ENCODE data around the gene ACSF3.

Gene ACSF3

DNA sequence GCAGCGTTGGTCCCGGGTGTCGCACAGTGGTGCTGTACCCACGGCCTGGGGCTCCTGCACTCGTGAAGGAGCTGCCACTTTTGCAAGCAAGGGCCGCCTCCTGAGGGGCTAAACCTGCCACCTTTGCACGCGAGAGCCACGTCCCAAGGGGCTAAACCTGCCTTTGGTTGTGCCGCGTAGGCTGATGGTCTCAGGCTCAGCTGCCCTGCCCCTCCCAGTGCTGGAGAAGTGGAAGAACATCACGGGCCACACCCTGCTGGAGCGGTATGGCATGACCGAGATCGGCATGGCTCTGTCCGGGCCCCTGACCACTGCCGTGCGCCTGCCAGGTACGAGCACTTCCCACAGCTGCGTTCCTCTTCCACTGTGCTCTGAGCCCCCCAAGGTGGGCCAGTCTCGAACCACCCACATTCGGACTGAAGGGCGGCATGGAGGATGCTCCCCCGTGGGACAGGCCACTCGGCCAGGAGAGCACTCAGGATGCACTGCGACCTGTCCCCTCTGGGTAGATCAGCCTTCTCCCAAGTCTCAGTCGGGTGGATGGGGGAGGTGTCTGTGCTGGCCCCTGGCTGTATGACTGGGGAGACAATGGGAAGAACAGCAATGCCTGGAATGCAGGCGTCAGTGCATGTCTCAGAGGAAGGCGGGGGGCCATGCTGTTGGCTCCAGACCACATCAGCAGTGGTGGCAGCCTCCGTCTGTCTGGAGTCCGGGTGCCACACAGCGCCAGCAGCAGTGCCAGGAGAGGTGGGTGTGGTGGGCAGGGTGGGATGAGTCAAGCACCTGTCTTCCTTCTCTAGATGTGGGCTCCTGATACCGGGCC, 20.7 kb downstream of the ACSF3 start:
- no peak for DNase-seq

DNA sequence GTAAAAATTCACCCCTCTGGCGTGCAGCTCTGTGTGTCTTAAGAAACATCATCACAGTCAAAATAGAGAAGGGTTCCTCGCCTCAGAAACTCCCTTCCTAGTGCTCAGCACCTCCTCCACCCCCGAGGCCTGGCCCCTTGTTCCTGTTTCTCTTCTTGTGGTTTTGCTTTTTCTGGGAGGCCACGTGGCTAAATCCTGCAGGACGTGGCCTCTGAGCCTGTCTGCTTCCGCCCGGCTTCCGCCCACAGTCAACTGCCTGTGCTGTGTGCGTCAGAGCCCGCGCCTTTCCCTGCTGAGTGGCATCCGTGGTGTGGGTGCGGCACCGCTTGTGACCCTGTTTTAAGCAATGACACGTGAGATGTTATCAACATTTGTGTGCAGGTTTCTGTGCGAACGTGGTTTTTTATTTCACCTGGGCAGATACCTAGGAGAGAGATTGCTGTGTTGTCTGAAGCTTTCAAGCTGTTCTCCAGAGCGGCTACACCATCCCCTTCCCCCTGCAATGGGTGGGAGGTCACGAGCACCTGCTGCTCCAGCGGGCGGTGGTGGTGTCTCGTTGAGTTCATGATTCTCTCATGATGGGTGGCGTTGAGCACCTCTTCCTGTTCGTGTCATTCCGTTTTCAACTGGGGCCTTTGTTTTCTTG, 21.7 kb downstream of the ACSF3 start:
- DNase-seq: no peak

DNA sequence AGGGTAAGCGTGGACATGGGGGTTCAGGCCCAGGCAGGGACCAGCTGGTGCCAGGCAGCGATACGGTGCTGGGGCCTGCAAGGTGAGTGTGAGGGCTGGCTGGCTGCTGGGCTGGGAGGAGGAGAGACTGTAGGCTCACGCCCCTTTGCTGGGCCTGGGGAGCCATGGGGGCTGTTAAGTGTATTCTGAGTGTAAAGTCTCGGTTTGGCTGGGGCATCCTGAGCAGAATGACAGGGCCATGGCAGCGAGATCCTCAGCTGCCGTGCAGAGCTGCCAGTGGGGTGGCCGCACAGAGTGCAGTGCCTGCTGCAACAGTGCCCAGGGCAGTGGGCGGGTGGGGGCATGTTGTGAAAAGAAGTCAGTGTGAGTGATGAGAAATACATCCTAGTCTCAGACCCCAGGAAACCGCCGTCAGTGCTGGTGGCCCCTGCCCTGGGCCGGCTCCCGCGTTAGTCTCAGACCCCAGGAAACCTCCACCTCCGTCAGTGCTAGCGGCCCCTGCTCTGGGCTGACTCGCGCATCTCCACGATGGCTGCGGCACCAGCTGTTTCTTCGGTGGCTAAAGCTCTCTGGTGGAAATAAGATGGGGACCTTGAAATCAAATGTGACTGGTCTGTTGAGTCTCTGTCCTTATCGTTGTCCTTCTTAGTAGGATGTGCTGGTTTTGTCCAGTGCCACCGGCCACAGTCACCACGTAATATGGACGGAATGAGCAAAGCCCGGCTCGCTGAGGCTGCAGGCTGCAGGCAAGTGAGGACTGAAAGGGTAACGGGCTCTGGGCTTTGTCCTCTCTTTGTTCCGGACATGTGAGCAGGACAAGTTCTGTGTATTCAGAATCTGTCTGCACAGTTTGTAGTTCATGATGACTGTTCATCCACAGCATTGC, 22.9 kb downstream of the ACSF3 start:
- no peak for DNase-seq

DNA sequence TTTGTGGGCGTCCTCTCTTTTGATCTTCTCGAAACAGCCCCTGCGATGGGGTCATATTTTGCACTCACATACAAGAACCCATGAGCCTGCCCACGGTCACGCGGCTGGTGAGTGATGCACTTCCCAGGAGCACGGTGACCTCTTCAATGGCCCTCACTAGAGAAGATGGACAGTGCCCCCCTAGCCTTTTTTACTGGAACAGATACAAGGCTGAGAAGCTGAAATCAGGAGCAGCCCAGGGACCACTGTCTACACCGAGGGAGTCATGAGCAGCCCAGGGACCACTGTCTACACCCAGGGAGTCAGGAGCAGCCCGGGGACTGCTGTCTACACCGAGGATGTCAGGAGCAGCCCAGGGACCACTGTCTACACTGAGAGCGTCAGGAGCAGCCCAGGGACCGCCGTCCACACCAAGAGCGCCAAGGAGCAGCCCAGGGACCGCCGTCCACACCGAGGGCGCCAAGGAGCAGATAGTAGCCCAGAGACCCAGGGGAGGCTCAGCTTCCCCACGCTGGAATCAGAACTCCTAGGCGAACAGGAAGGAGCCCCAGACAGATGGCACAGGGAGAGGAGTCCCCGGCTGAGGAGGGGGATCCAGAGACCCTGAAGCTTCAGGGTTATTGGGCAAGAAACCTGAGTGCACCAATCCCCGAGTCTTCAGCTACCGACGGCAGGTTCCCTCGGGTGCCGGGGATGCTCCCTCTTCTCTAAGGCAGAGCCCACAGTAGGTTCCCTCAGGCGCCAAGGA, 23.7 kb downstream of the ACSF3 start:
- no peak for DNase-seq

DNA sequence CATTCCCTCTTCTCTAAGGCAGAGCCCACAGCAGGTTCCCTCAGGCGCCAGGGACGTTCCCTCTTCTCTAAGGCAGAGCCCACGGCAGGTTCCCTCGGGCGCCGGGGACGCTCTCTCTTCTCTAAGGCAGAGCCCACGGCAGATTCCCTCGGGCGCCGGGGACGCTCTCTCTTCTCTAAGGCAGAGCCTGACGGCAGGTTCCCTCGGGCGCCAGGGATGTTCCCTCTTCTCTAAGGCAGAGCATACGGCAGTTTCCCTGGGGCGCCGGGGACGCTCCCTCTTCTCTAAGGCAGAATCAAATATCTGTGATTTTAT, 24.3 kb downstream of the ACSF3 start:
- no peak for DNase-seq

DNA sequence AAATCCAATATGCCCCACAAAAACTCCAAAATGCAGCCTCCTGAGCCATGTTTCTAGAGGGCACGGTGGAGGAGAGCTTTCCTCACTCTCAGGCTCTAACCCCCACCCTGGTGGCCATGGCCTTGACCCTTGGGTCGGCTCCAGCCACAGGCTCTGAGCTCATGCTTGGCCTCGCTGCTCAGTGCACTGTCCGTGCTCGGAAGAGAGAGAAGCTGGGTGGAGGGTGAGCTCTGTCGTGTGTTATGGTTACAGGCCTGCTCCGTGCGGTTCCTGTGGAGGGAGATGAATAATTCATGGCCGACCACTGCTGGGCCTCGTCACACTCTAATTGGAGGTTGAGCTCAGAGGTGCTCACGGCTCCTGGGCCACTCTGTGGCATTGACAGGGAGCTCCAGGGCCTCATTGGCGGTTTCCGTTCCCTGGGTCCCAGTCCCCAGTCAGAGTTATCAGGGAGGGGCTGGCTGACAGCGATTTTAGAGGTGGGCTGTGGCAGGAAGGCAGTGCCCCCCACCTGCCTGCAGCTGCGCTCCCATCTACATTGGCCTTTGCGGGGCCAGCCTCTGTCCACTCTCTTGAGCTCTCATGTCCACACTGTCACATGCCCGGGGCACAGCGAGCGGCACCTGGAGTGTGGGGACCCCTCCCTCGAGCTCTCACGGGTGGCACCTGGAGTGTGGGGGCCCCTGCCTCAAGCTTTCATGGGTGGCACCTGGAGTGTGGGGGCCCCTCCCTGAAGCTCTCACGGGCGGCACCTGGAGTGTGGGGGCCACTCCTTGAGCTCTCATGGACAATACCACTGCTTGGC, 24.9 kb downstream of the ACSF3 start:
- DNase-seq: no peak

DNA sequence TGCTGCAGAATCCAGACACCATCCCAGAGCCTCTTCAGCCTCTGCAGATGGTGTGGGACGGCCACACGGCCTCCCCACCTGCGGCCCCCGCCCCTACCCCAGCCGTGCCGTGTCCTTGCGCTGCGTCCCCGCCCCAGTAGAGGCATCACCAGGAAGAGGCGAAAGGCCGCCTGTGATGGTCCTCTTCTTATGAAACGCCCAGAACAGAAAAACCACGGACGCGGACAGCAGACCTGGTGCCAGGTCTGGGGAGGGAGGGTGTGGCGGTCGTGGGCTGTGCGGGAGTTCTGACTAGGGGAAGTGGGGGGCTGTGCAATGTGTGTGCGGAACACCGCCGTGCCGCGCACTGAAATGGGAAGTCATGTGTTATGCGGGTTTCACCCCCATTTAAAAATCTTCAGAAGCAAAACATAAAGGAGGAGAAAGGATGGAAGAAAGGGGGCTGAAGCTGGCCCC, 25.5 kb downstream of the ACSF3 start:
- no peak for DNase-seq

DNA sequence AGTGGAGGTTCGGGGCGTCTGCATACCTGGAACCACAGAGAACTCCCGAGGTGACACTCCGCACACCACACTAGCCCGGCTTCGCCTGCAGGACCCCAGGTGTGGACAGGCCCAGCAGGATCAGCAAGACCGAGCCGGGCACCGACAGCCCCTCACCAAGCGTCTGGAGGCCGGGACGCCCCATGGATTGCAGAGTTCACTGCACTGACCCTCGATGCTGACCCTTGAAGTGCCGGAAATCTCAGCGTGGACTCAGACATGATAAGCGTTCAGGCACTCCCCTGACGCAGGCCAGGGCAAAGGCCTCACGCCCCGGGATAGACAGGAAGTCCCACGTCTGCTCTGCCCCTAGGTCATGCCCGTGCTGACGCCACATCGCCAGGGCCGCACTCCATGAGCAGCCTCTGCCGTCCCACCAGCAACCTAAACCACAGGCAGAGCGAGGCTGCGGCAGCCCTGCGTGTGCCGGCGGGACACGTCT, 26.0 kb downstream of the ACSF3 start:
- DNase-seq: no peak

DNA sequence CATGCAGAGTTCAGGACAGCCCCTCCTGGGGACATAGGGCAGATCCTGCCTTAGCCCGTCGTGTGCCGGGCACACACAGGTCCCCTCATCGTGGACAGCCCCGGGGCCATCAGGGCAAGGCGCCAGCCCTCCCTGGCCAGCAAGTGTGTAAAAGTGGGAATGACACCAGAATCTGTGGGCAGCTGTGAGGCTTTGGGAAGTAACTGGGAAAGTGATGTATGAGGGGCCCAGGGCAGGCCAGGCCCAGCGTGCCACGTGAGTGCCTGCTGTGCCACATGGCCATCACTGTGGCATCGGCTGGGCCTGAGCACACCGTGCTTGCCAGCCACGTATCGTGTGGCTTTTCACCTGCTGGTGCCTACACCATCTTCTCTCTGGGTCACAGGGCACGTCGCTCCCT, 26.6 kb downstream of the ACSF3 start:
- no peak for DNase-seq

DNA sequence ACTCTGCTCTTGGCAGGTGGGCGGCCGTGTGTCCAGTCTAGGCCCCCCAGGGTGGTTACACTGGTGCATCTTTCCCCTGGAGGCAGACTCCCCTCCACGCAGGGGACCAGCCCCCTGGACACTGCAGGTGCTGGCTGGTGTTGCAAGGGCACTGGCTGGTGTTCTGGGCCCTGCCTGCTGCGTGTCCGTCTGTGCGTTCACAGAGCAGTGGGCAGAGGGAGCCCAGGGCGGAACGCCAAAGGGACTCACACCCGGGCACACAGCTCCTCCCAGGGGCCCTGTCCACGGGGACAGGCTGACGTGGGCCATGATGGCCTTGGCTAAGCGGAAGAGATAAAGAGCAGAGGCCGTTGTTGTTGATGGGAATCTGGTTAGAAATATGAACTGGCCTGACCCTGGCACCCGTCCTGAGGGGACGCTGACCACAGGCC, 27.3 kb downstream of the ACSF3 start:
- DNase-seq: no peak

DNA sequence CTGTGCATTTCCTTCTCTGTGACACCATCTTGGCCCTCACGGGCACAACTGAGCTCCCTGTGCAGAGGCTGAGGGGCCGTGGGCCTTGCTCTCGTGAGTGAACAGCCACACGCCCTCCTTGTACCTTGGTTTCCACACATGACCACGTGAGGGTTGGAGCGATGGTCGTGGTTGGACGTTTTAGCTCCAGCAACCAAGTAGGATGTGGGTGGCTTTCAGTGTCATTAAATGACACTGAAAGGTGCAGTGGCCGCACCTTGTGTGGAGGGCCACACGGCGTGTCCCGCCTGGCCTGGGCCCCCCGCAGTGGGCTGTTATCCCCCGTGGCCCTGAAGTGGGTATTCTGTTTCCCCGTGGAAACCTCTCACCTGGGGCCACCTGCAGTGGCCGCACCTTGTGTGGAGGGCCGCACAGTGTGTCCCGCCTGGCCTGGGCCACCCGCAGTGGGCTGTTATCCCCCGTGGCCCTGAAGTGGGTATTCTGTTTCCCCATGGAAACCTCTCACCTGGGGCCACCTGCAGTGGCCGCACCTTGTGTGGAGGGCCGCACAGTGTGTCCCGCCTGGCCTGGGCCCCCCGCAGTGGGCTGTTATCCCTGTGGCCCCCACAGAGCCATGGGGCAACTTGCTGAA, 28.2 kb downstream of the ACSF3 start:
- no peak for DNase-seq

DNA sequence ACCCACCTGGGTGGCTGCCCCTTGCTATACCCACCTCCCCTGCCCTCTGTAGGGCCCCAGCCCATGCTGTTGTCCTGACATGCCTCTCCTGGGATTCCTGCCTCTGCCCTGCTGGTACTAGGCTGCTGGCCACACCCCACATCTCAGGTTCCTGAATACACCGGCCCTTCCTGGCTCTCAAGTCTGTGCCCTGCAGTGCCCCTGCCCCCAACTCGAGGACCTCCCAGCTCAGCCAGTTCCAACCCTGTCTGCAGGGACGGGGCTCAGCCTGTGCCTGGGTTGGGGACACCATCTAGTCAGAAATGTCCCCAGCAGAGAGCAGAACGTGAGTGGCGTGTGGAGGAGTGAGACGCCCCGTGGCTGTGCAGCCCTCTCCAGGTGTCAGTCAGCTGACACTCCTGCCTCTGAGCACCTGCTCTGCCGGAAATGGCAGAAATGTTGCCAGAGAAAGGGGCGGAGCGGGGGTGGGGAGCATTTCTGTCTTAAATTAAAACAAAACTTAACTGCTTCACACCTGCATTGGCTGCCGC, 28.7 kb downstream of the ACSF3 start:
- peak; percentile 84 for DNase-seq

DNA sequence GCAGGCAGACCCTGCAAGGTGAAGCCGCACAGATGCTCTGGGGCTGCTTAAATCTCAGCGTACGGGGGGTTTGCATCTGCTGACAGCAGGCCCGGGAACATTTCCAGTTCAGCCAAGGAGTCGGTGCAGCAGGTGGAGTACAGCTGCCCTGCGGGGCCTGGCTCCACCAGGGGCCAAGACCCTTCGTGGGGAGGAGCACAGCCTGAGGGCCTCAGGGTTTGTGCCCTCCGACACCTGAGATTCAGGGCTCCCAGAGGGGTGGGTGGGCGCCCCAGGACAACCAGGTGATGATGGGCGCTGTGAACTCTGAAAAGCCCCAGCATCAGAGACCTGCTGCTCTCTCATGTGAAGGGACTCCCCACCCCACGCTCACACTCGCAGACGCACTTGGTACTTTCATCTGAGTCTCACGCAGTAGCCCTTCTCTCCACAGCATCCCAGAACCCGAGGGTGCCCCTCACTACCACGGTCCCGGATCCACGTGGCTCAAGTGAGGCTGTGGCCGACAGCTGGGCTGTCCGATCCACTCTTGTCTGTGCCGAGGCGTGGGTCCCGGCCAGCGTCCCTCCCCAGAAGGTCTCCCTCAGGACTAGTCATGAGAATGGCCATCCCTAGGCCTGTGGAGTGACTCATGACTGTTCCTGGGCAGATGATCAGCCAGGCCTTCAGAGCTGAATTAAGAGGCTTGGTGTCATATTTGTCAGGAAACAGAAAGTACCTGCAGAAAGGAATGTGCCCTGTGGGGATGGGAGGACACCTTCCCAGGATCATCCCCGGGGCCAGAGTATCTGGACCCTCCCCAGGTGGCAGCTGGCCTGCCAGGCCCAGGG, 29.6 kb downstream of the ACSF3 start:
- DNase-seq: no peak

DNA sequence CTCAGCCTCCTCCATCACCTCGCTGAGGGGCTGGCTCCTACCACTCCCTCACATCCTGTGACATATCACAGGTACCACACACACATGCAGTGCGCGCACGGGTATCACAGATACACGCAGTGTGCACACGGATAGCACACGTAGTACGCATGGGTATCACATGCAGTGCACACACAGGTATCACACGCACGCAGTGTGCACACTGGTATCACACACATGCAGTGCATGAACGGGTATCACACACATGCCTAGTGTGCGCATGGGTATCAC, 30.1 kb downstream of the ACSF3 start:
- no peak for DNase-seq

DNA sequence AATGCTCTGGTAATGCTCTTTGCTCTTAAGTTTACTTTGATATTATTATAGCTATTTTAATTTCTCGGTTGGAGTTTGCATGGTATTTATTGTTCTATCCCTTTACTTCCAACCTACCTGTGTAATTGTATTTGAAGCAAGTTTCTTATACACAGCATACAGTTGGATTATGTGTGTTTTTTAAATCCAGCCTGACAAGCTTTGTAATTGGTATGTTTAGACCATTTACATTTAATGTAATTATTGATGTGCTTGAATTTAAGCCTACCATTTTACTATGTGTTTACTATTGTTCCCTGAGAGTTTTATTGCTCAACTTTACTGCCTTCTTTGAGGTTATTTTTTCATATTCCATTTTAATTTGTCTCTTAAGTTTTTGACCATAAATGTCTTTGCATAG, 35.7 kb downstream of the ACSF3 start:
- no peak for DNase-seq

DNA sequence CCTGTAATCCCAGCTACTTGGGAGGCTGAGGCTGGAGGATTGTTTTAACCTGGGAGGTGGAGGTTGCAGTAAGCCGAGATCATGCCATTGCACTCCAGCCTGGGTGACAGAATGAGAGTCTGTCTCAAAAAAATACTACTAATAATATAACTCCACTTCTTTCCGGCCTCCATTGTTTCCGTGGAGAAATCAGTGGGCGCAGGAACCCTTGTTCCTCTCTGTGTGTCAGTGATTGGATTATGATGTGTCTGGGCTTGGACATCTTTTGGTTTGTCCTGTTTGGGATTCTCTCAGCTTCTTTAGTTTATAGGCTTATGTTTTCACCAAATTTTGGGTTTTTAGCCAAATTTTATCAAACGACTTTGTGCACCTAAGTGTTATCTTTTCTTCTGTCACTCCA, 36.8 kb downstream of the ACSF3 start:
- DNase-seq: no peak

DNA sequence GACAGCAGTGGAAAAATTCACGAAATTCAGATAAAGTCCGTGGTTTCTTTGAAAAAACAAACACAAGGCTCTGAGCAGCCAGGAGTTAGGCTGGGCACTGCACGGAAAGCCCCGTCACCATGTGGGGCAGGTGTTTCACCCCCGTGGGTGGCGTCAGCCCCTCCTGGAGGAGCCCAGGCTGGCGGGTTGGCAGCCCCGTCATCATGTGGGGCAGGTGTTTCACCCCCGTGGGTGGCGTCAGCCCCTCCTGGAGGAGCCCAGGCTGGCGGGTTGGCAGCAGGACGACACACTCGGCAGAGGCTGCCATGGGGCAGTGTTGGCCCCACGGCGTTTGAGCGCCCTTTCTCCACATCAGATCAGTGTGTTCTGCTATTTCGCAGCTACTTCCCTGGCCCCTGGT, 38.1 kb downstream of the ACSF3 start:
- no peak for DNase-seq

DNA sequence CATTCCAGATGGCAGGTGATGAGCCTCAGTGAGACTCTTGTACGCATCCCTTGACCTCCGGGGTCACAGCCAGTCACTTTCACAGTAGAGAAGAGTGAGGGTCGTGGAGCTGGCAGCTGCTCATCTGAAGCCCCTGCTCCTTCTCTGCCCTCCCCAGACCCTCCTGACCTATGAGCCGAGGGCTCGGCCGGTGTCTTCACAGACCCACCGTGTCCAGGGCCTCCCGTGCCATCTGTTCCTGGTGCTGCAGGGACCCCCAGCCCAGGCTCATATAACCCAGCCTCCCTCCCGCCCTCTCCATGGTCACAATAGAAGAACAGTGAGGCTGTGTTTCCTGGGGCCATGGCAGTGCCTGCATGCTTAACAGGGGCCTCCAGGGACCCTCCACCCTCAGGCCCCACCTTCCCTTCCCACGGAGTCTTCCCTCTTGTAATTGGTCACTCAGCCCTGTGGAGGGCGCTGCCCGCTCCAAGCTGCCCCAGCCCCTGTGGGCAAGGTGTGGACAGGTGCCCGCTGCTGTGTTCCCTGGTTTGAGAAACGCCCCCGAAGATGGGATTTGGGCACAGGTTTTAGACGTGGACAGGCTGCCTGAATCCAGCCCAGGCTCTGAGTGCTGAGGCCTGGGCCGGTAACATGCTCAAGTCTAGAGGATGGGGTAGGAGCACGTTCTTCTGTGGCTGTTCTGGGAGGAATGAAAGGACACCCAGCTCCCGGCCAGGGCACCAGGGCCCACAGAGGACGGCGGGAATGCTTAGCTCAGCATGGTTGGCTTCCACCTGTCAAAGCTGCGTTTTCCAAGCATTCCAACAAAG, 38.7 kb downstream of the ACSF3 start:
- no peak for DNase-seq

DNA sequence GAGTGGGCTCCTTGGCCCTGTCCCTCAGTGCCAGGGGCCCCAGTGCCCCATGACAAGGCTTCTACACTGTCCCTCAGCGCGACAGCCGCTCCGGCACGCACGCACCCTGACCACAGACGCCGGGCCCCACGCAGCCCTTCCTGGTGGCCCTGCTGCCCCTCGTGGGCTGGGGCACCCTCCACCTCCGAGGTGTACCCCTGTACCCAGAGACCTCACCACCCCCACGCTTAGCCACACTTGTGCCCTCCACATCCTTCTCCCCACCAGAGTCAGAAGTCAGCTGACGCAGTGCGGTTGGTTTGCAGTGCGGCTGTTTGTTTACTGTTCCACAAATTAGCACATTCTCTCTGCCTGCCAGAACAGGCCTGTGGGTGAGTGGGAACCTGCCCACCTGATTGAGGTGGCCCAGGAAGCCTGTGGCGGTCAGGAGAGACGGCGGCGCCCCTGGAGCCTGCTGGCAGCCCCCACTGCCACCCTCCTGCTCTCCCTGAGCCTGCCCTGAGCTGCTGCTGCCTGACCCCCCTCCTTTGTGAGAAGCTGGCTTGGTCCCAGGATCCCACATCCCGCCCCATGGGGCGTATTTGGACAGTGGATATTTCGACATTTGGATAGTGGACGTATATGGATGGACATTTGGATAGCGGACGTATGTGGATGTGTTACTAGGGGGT, 39.9 kb downstream of the ACSF3 start:
- no peak for DNase-seq
